Osteocyte (in vitro differentiated cells): Measurements from ENCODE around the gene HDAC4. TPM values are rescaled to one million over a fixed set of nuclear protein-coding genes. Genes with fewer than 3 reads are reported as not detected.

ENCODE experiments used
- DNase-seq: peaks from one replicate; pipeline ENCODE4 v3.0.0; 2021; ENCODE audit warnings: mixed read lengths; ENCODE audit not compliant: unreplicated experiment; ENCODE audit errors: extremely low spot score
- H3K27ac Mint-ChIP-seq: one replicate; pipeline ENCODE4 v1.8.0; 2021; ENCODE audit warnings: mild to moderate bottlenecking, mixed read lengths; ENCODE audit not compliant: unreplicated experiment
- H3K27me3 Mint-ChIP-seq: one replicate; pipeline ENCODE4 v1.8.0; 2021; ENCODE audit warnings: mixed read lengths; ENCODE audit not compliant: unreplicated experiment
- H3K36me3 Mint-ChIP-seq: one replicate; pipeline ENCODE4 v1.8.0; 2021; ENCODE audit warnings: mixed read lengths; ENCODE audit not compliant: unreplicated experiment
- H3K4me1 Mint-ChIP-seq: one replicate; pipeline ENCODE4 v1.8.0; 2021; ENCODE audit warnings: mixed read lengths; ENCODE audit not compliant: unreplicated experiment
- H3K4me3 Mint-ChIP-seq: one replicate; pipeline ENCODE4 v1.8.0; 2021; ENCODE audit warnings: mild to moderate bottlenecking, moderate library complexity, mixed read lengths; ENCODE audit not compliant: unreplicated experiment
- H3K9me3 Mint-ChIP-seq: one replicate; pipeline ENCODE4 v1.8.0; 2021; ENCODE audit warnings: mixed read lengths; ENCODE audit not compliant: unreplicated experiment
- total RNA-seq: library from RNA; stranded (reverse); gene quantifications from 2 replicates; pipeline ENCODE4 v1.2.1, GENCODE V29; 2021
- TF ChIP-seq, protein P1 (sequence below): fragments of 200-600 bp; sonication (generic); IDR thresholded peaks from 2 replicates; pipeline ENCODE4 v1.5.0; 2021; ENCODE audit warnings: antibody characterized with exemption, mild to moderate bottlenecking, moderate library complexity

HDAC4 gene
- total RNA-seq, 1 donor from 2014 or later: 30.3 TPM

DNA sequence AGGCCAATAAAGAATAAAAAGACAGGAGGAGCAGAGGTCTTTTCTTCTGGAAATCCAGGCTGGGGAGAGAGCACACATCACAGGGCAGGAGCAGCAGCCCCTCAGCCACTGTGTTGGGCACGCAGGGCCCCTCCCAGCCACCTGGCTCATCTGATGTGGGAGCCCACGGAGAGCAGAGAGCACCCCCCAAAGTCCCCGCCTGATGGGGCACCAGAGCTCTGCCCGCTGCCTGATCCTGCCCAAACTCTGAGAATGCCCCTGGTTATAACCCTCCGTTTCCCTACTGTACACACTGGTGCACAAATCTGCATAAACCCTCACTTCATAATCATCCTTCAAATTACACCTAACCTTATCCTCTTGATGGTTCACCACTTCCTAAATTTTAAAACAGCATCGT, 111.3 kb downstream of the HDAC4 start:
- H3K27me3 Mint-ChIP-seq: no peaks in the 10 kb centered on the region
- TF ChIP-seq, protein P1, sequence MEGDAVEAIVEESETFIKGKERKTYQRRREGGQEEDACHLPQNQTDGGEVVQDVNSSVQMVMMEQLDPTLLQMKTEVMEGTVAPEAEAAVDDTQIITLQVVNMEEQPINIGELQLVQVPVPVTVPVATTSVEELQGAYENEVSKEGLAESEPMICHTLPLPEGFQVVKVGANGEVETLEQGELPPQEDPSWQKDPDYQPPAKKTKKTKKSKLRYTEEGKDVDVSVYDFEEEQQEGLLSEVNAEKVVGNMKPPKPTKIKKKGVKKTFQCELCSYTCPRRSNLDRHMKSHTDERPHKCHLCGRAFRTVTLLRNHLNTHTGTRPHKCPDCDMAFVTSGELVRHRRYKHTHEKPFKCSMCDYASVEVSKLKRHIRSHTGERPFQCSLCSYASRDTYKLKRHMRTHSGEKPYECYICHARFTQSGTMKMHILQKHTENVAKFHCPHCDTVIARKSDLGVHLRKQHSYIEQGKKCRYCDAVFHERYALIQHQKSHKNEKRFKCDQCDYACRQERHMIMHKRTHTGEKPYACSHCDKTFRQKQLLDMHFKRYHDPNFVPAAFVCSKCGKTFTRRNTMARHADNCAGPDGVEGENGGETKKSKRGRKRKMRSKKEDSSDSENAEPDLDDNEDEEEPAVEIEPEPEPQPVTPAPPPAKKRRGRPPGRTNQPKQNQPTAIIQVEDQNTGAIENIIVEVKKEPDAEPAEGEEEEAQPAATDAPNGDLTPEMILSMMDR: no peak
- H3K4me1 Mint-ChIP-seq: peaks cover 42% of the 10 kb centered on the region
- H3K9me3 Mint-ChIP-seq: no peaks in the 10 kb centered on the region
- peak overlapping the region; percentile 51 for H3K27ac Mint-ChIP-seq
- no peak for DNase-seq
- no peak overlapping the region for H3K4me3 Mint-ChIP-seq
- no peaks in the 10 kb centered on the region for H3K36me3 Mint-ChIP-seq

DNA sequence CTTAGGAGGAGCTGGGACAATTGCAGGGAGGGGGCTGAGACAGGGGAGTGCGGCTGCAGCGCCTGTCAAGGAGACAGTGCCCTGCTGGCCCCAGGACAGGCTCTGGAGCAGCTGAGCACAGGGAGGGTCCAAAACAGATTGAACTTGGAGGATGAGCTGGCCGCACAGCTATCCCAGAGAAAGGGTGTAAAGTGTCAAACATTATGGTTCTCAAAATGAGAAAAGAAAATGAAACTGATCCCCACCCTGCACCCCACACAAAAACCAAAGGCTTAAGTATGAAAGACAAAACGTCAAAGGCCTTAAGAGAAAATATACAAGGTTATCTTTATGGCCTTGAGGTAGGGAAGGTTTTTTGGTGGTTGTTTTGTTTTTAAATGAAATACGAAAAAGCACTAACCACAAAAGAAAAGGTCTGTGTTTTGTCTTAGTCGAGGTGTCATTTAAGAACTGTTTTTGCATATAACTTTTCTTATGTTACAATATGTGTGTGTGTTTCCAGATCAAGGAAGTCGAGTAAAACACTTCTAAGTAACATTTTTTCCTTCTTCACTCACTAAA, 111.8 kb downstream of the HDAC4 start:
- no peaks in the 10 kb centered on the region for H3K36me3 Mint-ChIP-seq
- H3K4me1 Mint-ChIP-seq: peaks cover 42% of the 10 kb centered on the region
- H3K4me3 Mint-ChIP-seq: no peak overlapping the region
- H3K9me3 Mint-ChIP-seq: no peaks in the 10 kb centered on the region
- no peak for DNase-seq
- peak overlapping the region; percentile 51 for H3K27ac Mint-ChIP-seq
- H3K27me3 Mint-ChIP-seq: no peaks in the 10 kb centered on the region
- TF ChIP-seq, protein P1: no peak

DNA sequence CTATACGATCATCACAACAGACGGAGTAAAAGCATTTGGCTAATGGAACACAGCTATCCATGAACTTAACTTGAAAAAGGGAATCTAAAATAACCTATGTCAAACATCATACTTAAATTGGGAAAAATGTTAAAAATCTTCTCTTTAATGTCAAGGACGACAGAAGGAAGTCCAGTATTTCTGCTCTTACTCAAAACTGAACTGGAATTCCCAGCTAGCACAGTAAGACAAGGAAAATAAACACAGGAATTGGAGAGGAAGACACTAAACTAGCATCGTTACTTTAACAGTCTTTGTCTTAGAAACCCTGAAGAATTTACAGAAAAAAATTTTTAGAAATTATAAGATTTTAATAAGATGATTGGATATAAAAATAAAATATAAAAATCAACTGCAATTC, 112.6 kb downstream of the HDAC4 start:
- H3K36me3 Mint-ChIP-seq: no peaks in the 10 kb centered on the region
- H3K27ac Mint-ChIP-seq: peak overlapping the region; percentile 48
- TF ChIP-seq, protein P1: no peak
- H3K4me1 Mint-ChIP-seq: peaks cover 40% of the 10 kb centered on the region
- DNase-seq: no peak
- no peaks in the 10 kb centered on the region for H3K27me3 Mint-ChIP-seq
- H3K9me3 Mint-ChIP-seq: no peaks in the 10 kb centered on the region
- H3K4me3 Mint-ChIP-seq: no peak overlapping the region

DNA sequence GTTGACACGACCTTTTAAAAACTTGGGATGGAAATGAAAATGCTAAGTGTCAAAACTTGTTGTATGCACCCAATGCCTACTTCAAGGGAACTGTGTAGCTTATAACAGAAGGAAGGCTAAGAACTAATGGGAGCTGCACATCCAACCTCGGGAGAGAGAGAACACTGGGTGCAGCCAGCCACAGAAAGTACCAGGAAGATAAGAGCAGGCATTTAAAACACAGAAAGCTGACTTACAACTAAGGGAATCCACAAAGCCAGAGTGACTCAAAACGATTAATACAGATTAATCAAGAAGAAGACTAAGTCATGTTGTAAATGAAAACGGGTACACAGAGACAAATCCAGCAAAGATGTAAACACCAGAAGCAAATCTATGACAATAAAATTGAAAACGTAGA, 113.4 kb downstream of the HDAC4 start:
- Mint-ChIP-seq H3K27ac (no peak overlapping the region), H3K36me3 (no peaks in the 10 kb centered on the region), H3K27me3 (no peaks in the 10 kb centered on the region), H3K9me3 (no peaks in the 10 kb centered on the region), H3K4me3 (no peak overlapping the region), H3K4me1 (peaks cover 38% of the 10 kb centered on the region)
- TF ChIP-seq, protein P1: no peak
- no peak for DNase-seq

DNA sequence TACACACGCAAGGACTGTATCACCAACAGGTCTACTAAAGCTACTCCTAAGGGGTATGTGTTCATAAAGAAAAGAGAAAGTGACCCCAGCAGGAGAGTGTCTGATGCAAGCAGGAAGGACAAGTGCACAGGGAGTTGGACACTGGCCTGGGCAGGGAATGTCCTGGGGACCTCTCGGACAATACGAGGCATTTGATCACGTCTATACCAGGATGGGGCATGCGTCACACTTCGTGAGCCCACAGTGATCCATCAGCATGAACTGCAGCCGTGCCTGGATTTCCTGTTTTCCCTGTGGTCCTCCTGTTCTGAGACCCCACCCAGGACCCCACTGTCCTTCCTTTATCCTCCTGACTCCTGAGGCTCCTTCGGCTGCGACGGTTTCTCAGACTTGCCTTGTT, 113.9 kb downstream of the HDAC4 start:
- H3K27me3 Mint-ChIP-seq: no peaks in the 10 kb centered on the region
- TF ChIP-seq, protein P1: no peak
- H3K9me3 Mint-ChIP-seq: no peaks in the 10 kb centered on the region
- H3K4me3 Mint-ChIP-seq: no peak overlapping the region
- no peak for DNase-seq
- no peak overlapping the region for H3K27ac Mint-ChIP-seq
- no peaks in the 10 kb centered on the region for H3K36me3 Mint-ChIP-seq
- H3K4me1 Mint-ChIP-seq: peaks cover 38% of the 10 kb centered on the region
